Measurements from ENCODE around the gene IRAK2. TPM values are rescaled to one million over a fixed set of nuclear protein-coding genes. Genes with fewer than 3 reads are reported as not detected.

The IRAK2 gene
- total RNA-seq, 4 donors from 2014 or later: 0.29 to 8.7 (median 3.7) TPM

GRCh38 chr3:10140996-10141546, 23.6 kb upstream of the IRAK2 start:
- Histone ChIP-seq H3K36me3 (no peaks in the 10 kb centered on the region), H3K9me3 (no peaks in the 10 kb centered on the region), H3K4me1 (no peaks in the 10 kb centered on the region), H3K4me3 (peak overlapping the region; percentile 57 to 83), H3K27me3 (no peaks in the 10 kb centered on the region), H3K27ac (peak overlapping the region; percentile 90 to 97)
- intact Hi-C loops (cut with DNase I; ENCODE audit: low total_unique reads): no loop called here
- no peak for TF ChIP-seq CTCF (IDR thresholded peaks at IDR 0.05)
- TF ChIP-seq POLR2A (IDR thresholded peaks at IDR 0.05): no peak
- DNase-seq: no peak

- H3K27ac ChIP-seq: peak overlapping the region in 1 of 2 donors; percentile 97
- H3K36me3 ChIP-seq: no peaks in the 10 kb centered on the region
- TF ChIP-seq CTCF (IDR thresholded peaks at IDR 0.05): no peak
- no peak for TF ChIP-seq POLR2A (IDR thresholded peaks at IDR 0.05)
- H3K4me3 ChIP-seq: peak overlapping the region; percentile 57 to 83
- DNase-seq: peak; percentile 25 to 34
- H3K27me3 ChIP-seq: no peaks in the 10 kb centered on the region
- no peaks in the 10 kb centered on the region for H3K4me1 ChIP-seq
- intact Hi-C loops (cut with DNase I; ENCODE audit: low total_unique reads): no loop called here
- H3K9me3 ChIP-seq: no peaks in the 10 kb centered on the region
Measured at GRCh38 chr3:10142707-10143560, 21.8 kb upstream of the IRAK2 start.

GRCh38 chr3:10145685-10146084, 19.0 kb upstream of the IRAK2 start:
- Histone ChIP-seq H3K27me3 (no peaks in the 10 kb centered on the region), H3K27ac (no peak overlapping the region), H3K4me1 (no peaks in the 10 kb centered on the region), H3K9me3 (no peaks in the 10 kb centered on the region), H3K4me3 (no peak overlapping the region), H3K36me3 (no peaks in the 10 kb centered on the region)
- no peak for TF ChIP-seq POLR2A (IDR thresholded peaks at IDR 0.05)
- TF ChIP-seq CTCF (IDR thresholded peaks at IDR 0.05): no peak
- DNase-seq: no peak
- intact Hi-C loops (cut with DNase I; ENCODE audit: low total_unique reads): no loop called here

- Histone ChIP-seq H3K36me3 (no peaks in the 10 kb centered on the region), H3K4me3 (no peak overlapping the region), H3K27ac (no peak overlapping the region), H3K27me3 (no peaks in the 10 kb centered on the region), H3K4me1 (no peaks in the 10 kb centered on the region), H3K9me3 (no peaks in the 10 kb centered on the region)
- no peak for TF ChIP-seq CTCF (IDR thresholded peaks at IDR 0.05)
- TF ChIP-seq POLR2A (IDR thresholded peaks at IDR 0.05): no peak
- intact Hi-C loops (cut with DNase I; ENCODE audit: low total_unique reads): no loop called here
- no peak for DNase-seq
Measured at GRCh38 chr3:10149226-10149625, 15.5 kb upstream of the IRAK2 start.

GRCh38 chr3:10150987-10151386, 13.7 kb upstream of the IRAK2 start:
- no peaks in the 10 kb centered on the region for H3K4me1 ChIP-seq
- intact Hi-C loops (cut with DNase I; ENCODE audit: low total_unique reads): no loop called here
- TF ChIP-seq POLR2A (IDR thresholded peaks at IDR 0.05): no peak
- no peak for TF ChIP-seq CTCF (IDR thresholded peaks at IDR 0.05)
- H3K4me3 ChIP-seq: no peak overlapping the region
- H3K36me3 ChIP-seq: no peaks in the 10 kb centered on the region
- H3K27me3 ChIP-seq: no peaks in the 10 kb centered on the region
- H3K27ac ChIP-seq: no peak overlapping the region
- no peaks in the 10 kb centered on the region for H3K9me3 ChIP-seq
- DNase-seq: no peak

Measured in uterus (tissue), 4 donors.